Glutamatergic neuron (in vitro differentiated cells): ENCODE measurements around the gene NTMT2. TPM values are rescaled to one million over a fixed set of nuclear protein-coding genes. Genes with fewer than 3 reads are reported as not detected.

Experiments used
- DNase-seq: peaks from one replicate; pipeline ENCODE4 v3.0.0; 2022
- H3K27ac Mint-ChIP-seq: one replicate; pipeline ENCODE4 v1.8.0; 2020; ENCODE audit warnings: mild to moderate bottlenecking, mixed read lengths, inconsistent platforms; ENCODE audit not compliant: unreplicated experiment
- H3K27me3 Mint-ChIP-seq: one replicate; pipeline ENCODE4 v1.8.0; 2020; ENCODE audit warnings: mild to moderate bottlenecking, moderate library complexity, mixed read lengths, inconsistent platforms; ENCODE audit not compliant: unreplicated experiment
- H3K36me3 Mint-ChIP-seq: one replicate; pipeline ENCODE4 v1.8.0; 2020; ENCODE audit warnings: mild to moderate bottlenecking, mixed read lengths, inconsistent platforms; ENCODE audit not compliant: unreplicated experiment
- H3K4me1 Mint-ChIP-seq: one replicate; pipeline ENCODE4 v1.8.0; 2020; ENCODE audit warnings: mild to moderate bottlenecking, low read depth, mixed read lengths, inconsistent platforms; ENCODE audit not compliant: unreplicated experiment
- H3K4me3 Mint-ChIP-seq: one replicate; pipeline ENCODE4 v1.8.0; 2020; ENCODE audit warnings: mild to moderate bottlenecking, mixed read lengths, inconsistent platforms; ENCODE audit not compliant: unreplicated experiment
- H3K9me3 Mint-ChIP-seq: one replicate; pipeline ENCODE4 v1.8.0; 2020; ENCODE audit warnings: mild to moderate bottlenecking, moderate library complexity, mixed read lengths, inconsistent platforms; ENCODE audit not compliant: unreplicated experiment
- total RNA-seq: library from RNA; stranded (reverse); fragmentation: NEBNext Ultra II Directional; extraction: Animal tissue kit (Norgen Biotek cat#: 25700); gene quantifications from one replicate; pipeline ENCODE4 v1.2.1, GENCODE V29; 2021; ENCODE audit not compliant: unreplicated experiment
- TF ChIP-seq, protein P1 (sequence below): fragments of 200-600 bp; sonication (generic); IDR thresholded peaks from one replicate; pipeline ENCODE4 v1.5.0; 2021; ENCODE audit not compliant: partially characterized antibody, unreplicated experiment

The NTMT2 gene
- total RNA-seq, 1 donor from 2014 or later = not detected

DNA sequence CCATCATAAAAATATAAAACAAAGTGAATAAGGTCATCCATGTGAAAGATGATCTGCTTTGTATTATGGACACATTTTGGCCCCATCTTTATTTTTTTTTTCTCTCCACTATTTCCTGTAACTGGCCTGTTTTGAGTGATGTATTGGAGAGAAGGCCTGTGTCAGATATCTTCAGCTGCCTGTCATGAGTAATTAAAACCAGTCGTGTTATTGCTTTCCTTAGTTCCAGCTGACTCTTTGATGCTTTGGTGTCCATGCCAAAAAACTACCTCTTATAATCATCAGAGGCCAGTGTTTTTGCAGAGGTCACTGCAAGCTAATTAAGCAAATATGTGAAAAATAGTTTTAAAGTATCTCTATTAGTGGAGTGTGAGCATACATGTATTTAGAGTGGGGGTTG lies 29.7 kb downstream of the NTMT2 start:
- H3K27me3 Mint-ChIP-seq = peaks cover 2% of the 10 kb centered on the region
- TF ChIP-seq, protein P1, sequence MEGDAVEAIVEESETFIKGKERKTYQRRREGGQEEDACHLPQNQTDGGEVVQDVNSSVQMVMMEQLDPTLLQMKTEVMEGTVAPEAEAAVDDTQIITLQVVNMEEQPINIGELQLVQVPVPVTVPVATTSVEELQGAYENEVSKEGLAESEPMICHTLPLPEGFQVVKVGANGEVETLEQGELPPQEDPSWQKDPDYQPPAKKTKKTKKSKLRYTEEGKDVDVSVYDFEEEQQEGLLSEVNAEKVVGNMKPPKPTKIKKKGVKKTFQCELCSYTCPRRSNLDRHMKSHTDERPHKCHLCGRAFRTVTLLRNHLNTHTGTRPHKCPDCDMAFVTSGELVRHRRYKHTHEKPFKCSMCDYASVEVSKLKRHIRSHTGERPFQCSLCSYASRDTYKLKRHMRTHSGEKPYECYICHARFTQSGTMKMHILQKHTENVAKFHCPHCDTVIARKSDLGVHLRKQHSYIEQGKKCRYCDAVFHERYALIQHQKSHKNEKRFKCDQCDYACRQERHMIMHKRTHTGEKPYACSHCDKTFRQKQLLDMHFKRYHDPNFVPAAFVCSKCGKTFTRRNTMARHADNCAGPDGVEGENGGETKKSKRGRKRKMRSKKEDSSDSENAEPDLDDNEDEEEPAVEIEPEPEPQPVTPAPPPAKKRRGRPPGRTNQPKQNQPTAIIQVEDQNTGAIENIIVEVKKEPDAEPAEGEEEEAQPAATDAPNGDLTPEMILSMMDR = no peak
- DNase-seq = no peak
- no peak overlapping the region for H3K4me3 Mint-ChIP-seq
- peaks cover 4% of the 10 kb centered on the region for H3K9me3 Mint-ChIP-seq
- H3K36me3 Mint-ChIP-seq = no peaks in the 10 kb centered on the region
- H3K27ac Mint-ChIP-seq = no peak overlapping the region
- no peaks in the 10 kb centered on the region for H3K4me1 Mint-ChIP-seq

DNA sequence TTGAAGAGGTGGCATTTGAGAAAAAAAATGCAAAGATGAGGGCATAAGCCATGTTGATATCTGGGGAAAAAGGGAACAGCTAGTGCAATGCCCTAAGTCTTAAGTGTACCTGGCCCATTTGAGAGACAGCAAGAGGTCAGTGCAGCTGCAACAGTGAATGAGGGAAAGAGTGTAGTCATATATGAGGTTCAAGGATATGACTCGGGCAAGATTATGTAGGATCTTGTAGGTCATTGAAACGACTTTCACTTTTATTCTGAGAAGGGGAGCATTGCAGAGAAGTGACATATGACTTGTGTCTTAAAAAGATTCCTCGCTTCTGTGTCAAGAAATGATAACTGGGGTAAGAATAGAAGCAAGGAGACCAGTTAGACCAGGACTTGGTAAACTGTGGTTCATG lies 31.0 kb downstream of the NTMT2 start:
- DNase-seq = no peak
- TF ChIP-seq, protein P1 = no peak
- Mint-ChIP-seq H3K4me1 (no peaks in the 10 kb centered on the region), H3K36me3 (no peaks in the 10 kb centered on the region), H3K27ac (no peak overlapping the region), H3K9me3 (peaks cover 4% of the 10 kb centered on the region), H3K27me3 (peaks cover 2% of the 10 kb centered on the region), H3K4me3 (no peak overlapping the region)

DNA sequence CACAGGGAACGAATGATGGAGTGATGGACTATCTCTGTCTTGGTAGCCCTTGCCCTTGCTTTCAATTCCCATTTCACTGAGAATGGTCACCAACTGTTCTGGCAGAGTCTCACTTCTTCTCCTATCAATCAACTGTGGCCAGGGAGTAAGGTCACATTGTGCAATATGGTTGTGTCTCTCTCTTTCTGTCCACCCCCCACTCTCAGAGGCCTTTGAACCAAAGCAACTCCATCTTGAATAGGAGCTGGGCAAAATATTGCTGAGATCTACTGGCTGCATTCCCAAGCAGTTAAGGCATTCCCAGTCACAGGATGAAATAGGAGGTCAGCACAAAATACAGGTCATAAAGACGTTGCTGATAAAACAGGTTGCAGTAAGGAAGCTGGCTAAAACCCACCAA lies 36.7 kb downstream of the NTMT2 start:
- H3K27ac Mint-ChIP-seq = no peak overlapping the region
- H3K27me3 Mint-ChIP-seq = no peaks in the 10 kb centered on the region
- H3K4me1 Mint-ChIP-seq = no peaks in the 10 kb centered on the region
- H3K9me3 Mint-ChIP-seq = peaks cover 4% of the 10 kb centered on the region
- no peak overlapping the region for H3K4me3 Mint-ChIP-seq
- no peaks in the 10 kb centered on the region for H3K36me3 Mint-ChIP-seq
- DNase-seq = no peak
- TF ChIP-seq, protein P1 = no peak

DNA sequence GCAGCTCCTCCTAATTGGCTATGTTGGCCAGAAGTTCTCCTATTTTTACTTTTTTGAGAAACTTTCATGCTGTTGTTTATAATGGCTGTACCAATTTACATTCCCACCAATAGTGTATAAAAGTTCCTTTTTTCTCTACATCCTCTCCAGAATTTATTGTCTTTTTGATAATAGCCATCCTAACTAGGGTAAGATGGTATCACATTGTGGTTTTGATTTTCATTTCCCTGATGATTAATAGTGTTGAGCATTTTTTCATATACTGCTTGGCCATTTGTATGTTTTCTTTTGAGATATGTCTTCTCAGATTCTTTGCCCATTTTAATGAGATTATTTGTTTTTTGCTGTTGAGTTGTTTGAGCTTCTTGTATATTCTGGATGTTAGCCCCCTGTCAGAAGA lies 46.8 kb downstream of the NTMT2 start:
- DNase-seq = no peak
- TF ChIP-seq, protein P1 = no peak
- Mint-ChIP-seq H3K4me1 (no peaks in the 10 kb centered on the region), H3K4me3 (no peak overlapping the region), H3K27me3 (no peaks in the 10 kb centered on the region), H3K36me3 (no peaks in the 10 kb centered on the region), H3K27ac (no peak overlapping the region), H3K9me3 (no peaks in the 10 kb centered on the region)

DNA sequence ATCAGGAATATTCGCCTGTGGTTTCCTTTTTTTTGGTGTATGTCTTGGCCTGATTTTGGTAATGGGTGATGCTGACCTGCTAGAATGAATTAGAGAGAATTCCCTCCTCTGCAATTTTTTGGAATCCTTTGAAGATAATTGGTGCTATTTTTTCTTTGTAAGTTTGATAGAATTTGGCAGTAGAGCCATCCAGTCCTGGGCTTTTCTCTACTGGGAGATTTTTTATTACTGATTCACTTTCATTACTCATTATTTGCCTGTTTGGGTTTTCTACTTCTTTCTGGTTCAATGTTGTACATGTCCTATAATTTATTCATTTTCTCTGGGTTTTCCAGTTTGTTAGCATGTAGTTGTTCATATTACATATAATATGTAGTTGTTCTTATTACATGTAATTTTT lies 48.7 kb downstream of the NTMT2 start:
- no peak overlapping the region for H3K27ac Mint-ChIP-seq
- no peaks in the 10 kb centered on the region for H3K36me3 Mint-ChIP-seq
- H3K9me3 Mint-ChIP-seq = no peaks in the 10 kb centered on the region
- no peaks in the 10 kb centered on the region for H3K4me1 Mint-ChIP-seq
- H3K27me3 Mint-ChIP-seq = no peaks in the 10 kb centered on the region
- TF ChIP-seq, protein P1 = no peak
- no peak for DNase-seq
- no peak overlapping the region for H3K4me3 Mint-ChIP-seq
